MCF 10A (cell line): Measurements from ENCODE around the gene ASCL3. TPM values are rescaled to one million over a fixed set of nuclear protein-coding genes. Genes with fewer than 3 reads are reported as not detected.
"Not testable (repeated sequence)": the region's sequence is repeated elsewhere in the genome, so short reads cannot be mapped to it uniquely, and the experiment has no call there.

Experiments
- BruUV-seq: library from RNA; stranded (reverse); fragments of 400-500 nt; replicated peaks from 2 replicates; lab custom pipeline; 2021; lab: Mats Ljungman, UMichigan
- CTCF ChIA-PET: fragments of 300-600 bp; sonication (Branson Sonifier 250); formaldehyde crosslinking; extraction: SDS; loops from one replicate; lab custom pipeline; 2021; ENCODE audit warnings: antibody characterized with exemption, inconsistent platforms; lab: Yijun Ruan, JAX
- POLR2A ChIA-PET: fragments of 300-600, 350-650 bp; sonication (Branson Sonifier 250); formaldehyde crosslinking; extraction: SDS; loops from one replicate; lab custom pipeline; 2020; ENCODE audit warnings: antibody characterized with exemption, inconsistent platforms; lab: Yijun Ruan, JAX
- DNase-seq: peaks from one replicate; pipeline ENCODE4 v3.0.0-alpha.2; 2018; ENCODE audit not compliant: unreplicated experiment
- H3K27ac Mint-ChIP-seq: one replicate; pipeline ENCODE4 v1.8.0; 2022; ENCODE audit warnings: mild to moderate bottlenecking, low read depth, mixed read lengths; ENCODE audit not compliant: unreplicated experiment
- H3K27me3 Mint-ChIP-seq: one replicate; pipeline ENCODE4 v1.8.0; 2022; ENCODE audit warnings: mixed read lengths; ENCODE audit not compliant: insufficient read depth, unreplicated experiment
- H3K36me3 Mint-ChIP-seq: one replicate; pipeline ENCODE4 v1.8.0; 2022; ENCODE audit warnings: mild to moderate bottlenecking, moderate library complexity, mixed read lengths; ENCODE audit not compliant: insufficient read depth, unreplicated experiment
- H3K4me1 Mint-ChIP-seq: one replicate; pipeline ENCODE4 v1.8.0; 2022; ENCODE audit warnings: mixed read lengths; ENCODE audit not compliant: insufficient read depth, unreplicated experiment
- H3K4me3 Mint-ChIP-seq: one replicate; pipeline ENCODE4 v1.8.0; 2022; ENCODE audit warnings: mild to moderate bottlenecking, moderate library complexity, mixed read lengths; ENCODE audit not compliant: unreplicated experiment
- H3K9me3 Mint-ChIP-seq: one replicate; pipeline ENCODE4 v1.8.0; 2022; ENCODE audit warnings: mixed read lengths; ENCODE audit not compliant: unreplicated experiment
- CTCF ChIP-seq: fragments of 200-600 bp; IDR thresholded peaks from one replicate; pipeline ENCODE4 v1.8.0; 2022; ENCODE audit warnings: antibody characterized with exemption, mild to moderate bottlenecking; ENCODE audit not compliant: unreplicated experiment
- intact Hi-C: fragments of 100-400 bp; cut with micrococcal nuclease; formaldehyde crosslinking; loops from 2 replicates; pipeline ENCODE4 v1.14.1; 2022
- total RNA-seq: library from RNA; stranded (reverse); gene quantifications from 2 replicates; pipeline ENCODE4 v1.2.3, GENCODE V29; 2022

ASCL3 gene
- total RNA-seq, 1 experiment from 2014 or later, result not detected

GRCh38 chr11:8941341-8942103 is 1.3 kb downstream of the ASCL3 start:
- ChIA-PET POLR2A (interaction anchor here (0.6 to 1.2 kb wide), 5 partner anchors 9 to 713 kb away, joined by 3 to 4 read pairs (median 3); partner anchors contain the start of genes C11orf16, RPL27A and TRIM66), CTCF (interaction anchor here (1.0 kb wide), 3 partner anchors 19 to 29 kb away, joined by 3 to 4 read pairs (median 4); no protein-coding TSS in a partner anchor)
- no peaks in the 10 kb centered on the region for H3K36me3 Mint-ChIP-seq

GRCh38 chr11:8937659-8938058 is 5.2 kb downstream of the ASCL3 start:
- Mint-ChIP-seq H3K27me3 (peaks cover 15% of the 10 kb centered on the region), H3K4me1 (peaks cover 14% of the 10 kb centered on the region), H3K9me3 (no peaks in the 10 kb centered on the region), H3K4me3 (no peak overlapping the region), H3K36me3 (no peaks in the 10 kb centered on the region), H3K27ac (no peak overlapping the region)
- POLR2A ChIA-PET, result interaction anchor here (0.7 kb wide), 1 partner anchor 660 kb away, joined by 3 read pairs; no protein-coding TSS in a partner anchor
- no peak for DNase-seq
- BruUV-seq, result no TSS peak
- TF ChIP-seq CTCF, result no peak
- intact Hi-C loops, result no loop called here
- CTCF ChIA-PET, result interaction anchor here (0.6 to 1.9 kb wide), 4 partner anchors 11 to 200 kb away, joined by 3 to 5 read pairs (median 4); no protein-coding TSS in a partner anchor

More at GRCh38 chr11:8941341-8942103, 1.3 kb downstream of the ASCL3 start:
- no peaks in the 10 kb centered on the region for H3K9me3 Mint-ChIP-seq
- intact Hi-C loops, result no loop called here
- BruUV-seq, result no TSS peak
- no peak overlapping the region for H3K27ac Mint-ChIP-seq
- DNase-seq, result no peak
- H3K4me1 Mint-ChIP-seq, result no peaks in the 10 kb centered on the region
- TF ChIP-seq CTCF, result no peak
- peaks cover 15% of the 10 kb centered on the region for H3K27me3 Mint-ChIP-seq
- no peak overlapping the region for H3K4me3 Mint-ChIP-seq

- Mint-ChIP-seq H3K9me3 (no peaks in the 10 kb centered on the region), H3K27ac (no peak overlapping the region), H3K36me3 (no peaks in the 10 kb centered on the region), H3K4me3 (no peak overlapping the region), H3K4me1 (peaks cover 14% of the 10 kb centered on the region), H3K27me3 (peaks cover 15% of the 10 kb centered on the region)
- DNase-seq, result no peak
- BruUV-seq, result no TSS peak
- ChIA-PET POLR2A (interaction anchor here (0.7 kb wide), 1 partner anchor 659 kb away, joined by 3 read pairs; no protein-coding TSS in a partner anchor), CTCF (interaction anchor here (1.0 to 1.9 kb wide), 5 partner anchors 11 to 200 kb away, joined by 3 to 5 read pairs (median 5); no protein-coding TSS in a partner anchor)
- intact Hi-C loops, result no loop called here
- TF ChIP-seq CTCF, result no peak
Observed at GRCh38 chr11:8937159-8937558, 5.7 kb downstream of the ASCL3 start.

- DNase-seq, H3K9me3 Mint-ChIP-seq, H3K27me3 Mint-ChIP-seq, H3K4me3 Mint-ChIP-seq, intact Hi-C loops, BruUV-seq, H3K36me3 Mint-ChIP-seq, H3K27ac Mint-ChIP-seq: not testable (repeated sequence)
- ChIA-PET CTCF (interaction anchor here (0.6 to 1.9 kb wide), 6 partner anchors 13 to 303 kb away, joined by 3 to 7 read pairs (median 5); no protein-coding TSS in a partner anchor), POLR2A (interaction anchor here (0.6 kb wide), 2 partner anchors 25 to 754 kb away, joined by 3 read pairs; partner anchors contain the start of gene AKIP1)
- peaks cover 14% of the 10 kb centered on the region for H3K4me1 Mint-ChIP-seq
Observed at GRCh38 chr11:8935789-8936188, 7.0 kb downstream of the ASCL3 start.
